Measurements from ENCODE around the gene TANC2. TPM values are rescaled to one million over a fixed set of nuclear protein-coding genes. Genes with fewer than 3 reads are reported as not detected.

The TANC2 gene
- total RNA-seq, 4 donors from 2014 or later: 9.8 to 26.5 (median 14.3) TPM

- no peaks in the 10 kb centered on the region for H3K36me3 ChIP-seq
- peaks cover 0 to 55% (median 0%) of the 10 kb centered on the region in 4 donors for H3K27me3 ChIP-seq
- peaks cover 0 to 27% (median 11%) of the 10 kb centered on the region in 3 donors for H3K9me3 ChIP-seq
- H3K27ac ChIP-seq: no peak overlapping the region
- intact Hi-C loops (cut with DNase I): no loop called here
- DNase-seq: no peak
- WGBS, 2 donors: 76 to 77% methylated on average over 4 of the region's 4 CpGs
- no peaks in the 10 kb centered on the region for H3K4me1 ChIP-seq
- TF ChIP-seq CTCF (IDR thresholded peaks at IDR 0.05) (no peak), POLR2A (IDR thresholded peaks at IDR 0.05) (no peak)
- no peak overlapping the region for H3K4me3 ChIP-seq
Measured at GRCh38 chr17:62941358-62941991, 24.6 kb upstream of the TANC2 start.

GRCh38 chr17:62948370-62948769 lies 17.7 kb upstream of the TANC2 start:
- no peak overlapping the region for H3K27ac ChIP-seq
- WGBS, 2 donors: 88 to 100% methylated on average over 1 of the region's 1 CpG
- H3K27me3 ChIP-seq: peaks cover 0 to 11% (median 0%) of the 10 kb centered on the region in 4 donors
- intact Hi-C loops (cut with DNase I): no loop called here
- H3K9me3 ChIP-seq: no peaks in the 10 kb centered on the region
- H3K36me3 ChIP-seq: no peaks in the 10 kb centered on the region
- H3K4me1 ChIP-seq: peaks cover 0 to 8% (median 0%) of the 10 kb centered on the region in 3 donors
- no peak for TF ChIP-seq CTCF (IDR thresholded peaks at IDR 0.05)
- no peak for TF ChIP-seq POLR2A (IDR thresholded peaks at IDR 0.05)
- DNase-seq: no peak
- no peak overlapping the region for H3K4me3 ChIP-seq

- DNase-seq: no peak
- Histone ChIP-seq H3K4me3 (no peak overlapping the region), H3K36me3 (no peaks in the 10 kb centered on the region), H3K27me3 (peaks cover 0 to 5% (median 0%) of the 10 kb centered on the region in 4 donors), H3K9me3 (no peaks in the 10 kb centered on the region), H3K27ac (no peak overlapping the region), H3K4me1 (peaks cover 0 to 8% (median 0%) of the 10 kb centered on the region in 3 donors)
- intact Hi-C loops (cut with DNase I): no loop called here
- WGBS, 2 donors: 53 to 87% methylated on average over 3 of the region's 3 CpGs
- TF ChIP-seq CTCF (IDR thresholded peaks at IDR 0.05) (no peak), POLR2A (IDR thresholded peaks at IDR 0.05) (no peak)
Measured at GRCh38 chr17:62949036-62949435, 17.0 kb upstream of the TANC2 start.

- TF ChIP-seq CTCF (IDR thresholded peaks at IDR 0.05) (no peak), POLR2A (IDR thresholded peaks at IDR 0.05) (no peak)
- no peak overlapping the region for H3K4me3 ChIP-seq
- H3K4me1 ChIP-seq: peaks cover 0 to 8% (median 0%) of the 10 kb centered on the region in 3 donors
- no peak overlapping the region for H3K27ac ChIP-seq
- no peak for DNase-seq
- H3K36me3 ChIP-seq: no peaks in the 10 kb centered on the region
- WGBS, 2 donors: 33 to 40% methylated on average over 1 of the region's 1 CpG
- no peaks in the 10 kb centered on the region for H3K9me3 ChIP-seq
- intact Hi-C loops (cut with DNase I): no loop called here
- H3K27me3 ChIP-seq: peaks cover 0 to 8% (median 0%) of the 10 kb centered on the region in 4 donors
Measured at GRCh38 chr17:62950067-62950466, 16.0 kb upstream of the TANC2 start.

- Histone ChIP-seq H3K9me3 (no peaks in the 10 kb centered on the region), H3K4me1 (no peaks in the 10 kb centered on the region), H3K27me3 (peaks cover 0 to 6% (median 0%) of the 10 kb centered on the region in 4 donors), H3K4me3 (no peak overlapping the region), H3K36me3 (no peaks in the 10 kb centered on the region), H3K27ac (no peak overlapping the region)
- TF ChIP-seq POLR2A (IDR thresholded peaks at IDR 0.05): no peak
- no peak for TF ChIP-seq CTCF (IDR thresholded peaks at IDR 0.05)
- whole genome bisulfite sequencing, 2 donors: 86 to 98% methylated on average over 4 of the region's 4 CpGs
- intact Hi-C loops (cut with DNase I): no loop called here
- DNase-seq: no peak
Measured at GRCh38 chr17:62955841-62956352, 10.1 kb upstream of the TANC2 start.

Measured in esophagus squamous epithelium (tissue), 5 donors.